DMS 273 treated with DMSO at 0.1 percent for 48 hours (cell line): ENCODE data around the gene NUBP2.
A peak's percentile ranks its signal among the peaks of the same experiment; 100 is the strongest.

ENCODE experiments used
- DNase-seq: peaks from one replicate; lab custom pipeline; 2025; lab: John Stamatoyannopoulos, UW

Gene NUBP2

GRCh38 chr16:1772362-1772907 is 10.3 kb upstream of the NUBP2 start, which contains the start of gene EME2:
EME2 (plus strand) TSS chr16:1772810; CDS start chr16:1773228, 418 bp downstream.
- DNase-seq, result no peak

GRCh38 chr16:1772908-1773702 is 9.7 kb upstream of the NUBP2 start, which contains the start of gene MRPS34:
MRPS34 (minus strand) TSS chr16:1773134; CDS start chr16:1773119, 15 bp downstream.
- peak; percentile 55 for DNase-seq

GRCh38 chr16:1773703-1774447 is 8.9 kb upstream of the NUBP2 start:
- no peak for DNase-seq

GRCh38 chr16:1774448-1774780 is 8.3 kb upstream of the NUBP2 start:
- no peak for DNase-seq

GRCh38 chr16:1775006-1775845 is 7.5 kb upstream of the NUBP2 start:
- DNase-seq, result no peak

GRCh38 chr16:1775846-1776671 is 6.7 kb upstream of the NUBP2 start:
- DNase-seq, result no peak

GRCh38 chr16:1776672-1776955 is 6.1 kb upstream of the NUBP2 start:
- DNase-seq, result no peak

GRCh38 chr16:1776991-1777374 is 5.8 kb upstream of the NUBP2 start:
- DNase-seq, result no peak

GRCh38 chr16:1777375-1778199 is 5.2 kb upstream of the NUBP2 start:
- DNase-seq, result no peak

- DNase-seq, result no peak
These were observed 4.3 kb upstream of the NUBP2 start for GRCh38 chr16:1778200-1779179.

- no peak for DNase-seq
These were observed 3.5 kb upstream of the NUBP2 start for GRCh38 chr16:1779234-1779701.

- DNase-seq, result no peak
These were observed 2.8 kb upstream of the NUBP2 start for GRCh38 chr16:1779741-1780676.

- DNase-seq, result no peak
These were observed 2.1 kb upstream of the NUBP2 start for GRCh38 chr16:1780677-1781072.

- DNase-seq, result no peak
These were observed 1.5 kb upstream of the NUBP2 start for GRCh38 chr16:1781254-1781653.

GRCh38 chr16:1781758-1782407 is 877 bp upstream of the NUBP2 start:
- no peak for DNase-seq

GRCh38 chr16:1784977-1785845 is 2.5 kb downstream of the NUBP2 start:
- DNase-seq, result no peak

- DNase-seq, result no peak
These were observed 3.0 kb downstream of the NUBP2 start for GRCh38 chr16:1785846-1786170.
